Ramos (cell line): ENCODE data around the gene C6.
"Not testable (repeated sequence)": the region's sequence is repeated elsewhere in the genome, so short reads cannot be mapped to it uniquely, and the experiment has no call there.

Experiments used
- in situ Hi-C: fragments of 300-500 bp; cut with MboI; formaldehyde crosslinking; loops from one replicate; pipeline ENCODE4 v1.14.3; 2022; ENCODE audit warnings: low sequenced_read_pairs; ENCODE audit not compliant: unreplicated experiment

C6 gene

GRCh38 chr5:41213340-41213739 is at the start of gene C6:
Gene C6 (minus strand): TSS chr5:41213532. CDS start chr5:41203230, 10,302 bp downstream.
- in situ Hi-C loops = no loop called here

GRCh38 chr5:41256400-41256799 is 43.1 kb upstream of the C6 start:
- in situ Hi-C loops = no loop called here

GRCh38 chr5:41253109-41253508 is 39.8 kb upstream of the C6 start:
- in situ Hi-C loops = no loop called here

- in situ Hi-C loops = no loop called here
Measured at GRCh38 chr5:41252036-41252435, 38.7 kb upstream of the C6 start.

GRCh38 chr5:41250351-41250987 is 37.1 kb upstream of the C6 start:
- in situ Hi-C loops = no loop called here

- in situ Hi-C loops = no loop called here
Measured at GRCh38 chr5:41247135-41247534, 33.8 kb upstream of the C6 start.

- in situ Hi-C loops = no loop called here
Measured at GRCh38 chr5:41246376-41246775, 33.0 kb upstream of the C6 start.

GRCh38 chr5:41243558-41243957 is 30.2 kb upstream of the C6 start:
- in situ Hi-C loops = no loop called here

GRCh38 chr5:41240985-41241384 is 27.7 kb upstream of the C6 start:
- in situ Hi-C loops = no loop called here

- in situ Hi-C loops = no loop called here
Measured at GRCh38 chr5:41240390-41240789, 27.1 kb upstream of the C6 start.

GRCh38 chr5:41234475-41234874 is 21.1 kb upstream of the C6 start:
- in situ Hi-C loops = no loop called here

GRCh38 chr5:41232797-41233196 is 19.5 kb upstream of the C6 start:
- in situ Hi-C loops = no loop called here

- in situ Hi-C loops = not testable (repeated sequence)
Measured at GRCh38 chr5:41230276-41230675, 16.9 kb upstream of the C6 start.

- in situ Hi-C loops = no loop called here
Measured at GRCh38 chr5:41223962-41224361, 10.6 kb upstream of the C6 start.

- in situ Hi-C loops = no loop called here
Measured at GRCh38 chr5:41219658-41220269, 6.4 kb upstream of the C6 start.

- in situ Hi-C loops = no loop called here
Measured at GRCh38 chr5:41218929-41219657, 5.8 kb upstream of the C6 start.

- in situ Hi-C loops = no loop called here
Measured at GRCh38 chr5:41214182-41214581, 850 bp upstream of the C6 start.

- in situ Hi-C loops = no loop called here
Measured at GRCh38 chr5:41212935-41213334, 397 bp downstream of the C6 start.

GRCh38 chr5:41211417-41211816 is 1.9 kb downstream of the C6 start:
- in situ Hi-C loops = no loop called here

GRCh38 chr5:41205475-41205874 is 7.9 kb downstream of the C6 start:
- in situ Hi-C loops = not testable (repeated sequence)

GRCh38 chr5:41203033-41203432 is 10.3 kb downstream of the C6 start:
- in situ Hi-C loops = no loop called here
